ENCODE results near the gene CCL13.
A peak's percentile ranks its signal among the peaks of the same experiment; 100 is the strongest.

CCL13 gene

DNA sequence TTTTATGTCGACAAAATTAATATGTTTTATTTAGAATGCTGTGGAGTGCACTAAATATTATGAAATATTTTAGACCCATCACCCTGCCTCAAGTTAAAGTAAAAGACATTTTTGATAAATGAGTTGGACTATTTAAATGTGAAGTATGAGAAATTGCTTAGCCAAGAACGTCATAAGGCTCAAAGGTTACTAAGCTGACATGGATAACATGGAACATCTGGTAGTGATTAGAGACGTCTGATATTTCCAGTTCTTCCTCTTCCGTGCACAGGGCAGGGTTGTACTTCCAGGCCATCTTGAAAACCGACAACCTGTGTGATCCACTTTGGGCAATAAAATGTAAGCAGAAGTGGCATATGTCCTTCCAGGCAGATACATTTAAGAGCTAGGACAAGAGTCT, 44.2 kb upstream of the CCL13 start:
- H3K4me1 ChIP-seq (ENCODE audit: control insufficient read depth, insufficient read depth, low read depth, low read length): no peaks in the 10 kb centered on the region
- no peak overlapping the region for H3K4me2 ChIP-seq (ENCODE audit: low read length, poor library complexity, severe bottlenecking)
- H3K23ac ChIP-seq (ENCODE audit: low read length in 2 of 2): no peak overlapping the region
- H3K18ac ChIP-seq (ENCODE audit: low read depth in 1 of 2, low read length in 2 of 2): no peak overlapping the region
- H3K27me3 ChIP-seq (ENCODE audit: control insufficient read depth in 1 of 2, insufficient read depth in 1 of 2, low read length in 2 of 2): no peaks in the 10 kb centered on the region
- H4K91ac ChIP-seq (ENCODE audit: low read length): no peak overlapping the region
- H3K14ac ChIP-seq (ENCODE audit: low read length in 2 of 2): no peak overlapping the region
- no peak for DNase-seq
- H2AK5ac ChIP-seq (ENCODE audit: low read length, severe bottlenecking): no peak overlapping the region
- H3K9ac ChIP-seq (ENCODE audit: low read length): no peak overlapping the region
- no peak overlapping the region for H3K27ac ChIP-seq (ENCODE audit: low read length, poor library complexity, severe bottlenecking)
- no peak overlapping the region for H2BK5ac ChIP-seq (ENCODE audit: low read depth, low read length, poor library complexity, severe bottlenecking)
- H3K4me3 ChIP-seq (ENCODE audit: insufficient read depth in 1 of 2, low read depth in 1 of 2, low read length in 2 of 2): no peak overlapping the region
- no peak overlapping the region for H2BK15ac ChIP-seq (ENCODE audit: low read depth, poor library complexity, severe bottlenecking)
- H4K8ac ChIP-seq (ENCODE audit: low read length): no peak overlapping the region
- H3K4ac ChIP-seq (ENCODE audit: low read depth in 1 of 2, low read length in 2 of 2): no peak overlapping the region
- H3K79me1 ChIP-seq (replicated peaks; ENCODE audit: low read length, poor library complexity, severe bottlenecking): no peaks in the 10 kb centered on the region
- H2AFZ ChIP-seq (ENCODE audit: low read depth, low read length): no peak overlapping the region
- H3K36me3 ChIP-seq (ENCODE audit: control insufficient read depth in 1 of 2, insufficient read depth in 2 of 2, low read depth in 1 of 2, low read length in 2 of 2): no peaks in the 10 kb centered on the region
- no peak overlapping the region for H2BK120ac ChIP-seq (ENCODE audit: low read depth, low read length)
- H2BK12ac ChIP-seq (ENCODE audit: low read length in 2 of 2): no peak overlapping the region
- H3K9me3 ChIP-seq (ENCODE audit: control insufficient read depth, low read length): no peaks in the 10 kb centered on the region
- WGBS: 35% methylated on average over 4 of the region's 5 CpGs

GRCh38 chr17:34313164-34313563, 43.1 kb upstream of the CCL13 start:
- Histone ChIP-seq H3K36me3 (ENCODE audit: control insufficient read depth in 1 of 2, insufficient read depth in 2 of 2, low read depth in 1 of 2, low read length in 2 of 2) (no peaks in the 10 kb centered on the region), H3K79me1 (replicated peaks; ENCODE audit: low read length, poor library complexity, severe bottlenecking) (no peaks in the 10 kb centered on the region)

GRCh38 chr17:34314279-34314678, 42.0 kb upstream of the CCL13 start:
- Histone ChIP-seq H3K4me1 (ENCODE audit: control insufficient read depth, insufficient read depth, low read depth, low read length) (no peaks in the 10 kb centered on the region), H2BK120ac (ENCODE audit: low read depth, low read length) (no peak overlapping the region), H4K91ac (ENCODE audit: low read length) (no peak overlapping the region), H3K18ac (ENCODE audit: low read depth in 1 of 2, low read length in 2 of 2) (no peak overlapping the region), H3K9ac (ENCODE audit: low read length) (peak overlapping the region; percentile 52), H2AFZ (ENCODE audit: low read depth, low read length) (no peak overlapping the region), H3K4ac (ENCODE audit: low read depth in 1 of 2, low read length in 2 of 2) (no peak overlapping the region), H3K27ac (ENCODE audit: low read length, poor library complexity, severe bottlenecking) (no peak overlapping the region), H2BK5ac (ENCODE audit: low read depth, low read length, poor library complexity, severe bottlenecking) (no peak overlapping the region), H4K8ac (ENCODE audit: low read length) (no peak overlapping the region), H2BK12ac (ENCODE audit: low read length in 2 of 2) (no peak overlapping the region), H3K23ac (ENCODE audit: low read length in 2 of 2) (no peak overlapping the region), H3K14ac (ENCODE audit: low read length in 2 of 2) (no peak overlapping the region), H3K27me3 (ENCODE audit: control insufficient read depth in 1 of 2, insufficient read depth in 1 of 2, low read length in 2 of 2) (no peaks in the 10 kb centered on the region), H2AK5ac (ENCODE audit: low read length, severe bottlenecking) (no peak overlapping the region), H3K36me3 (ENCODE audit: control insufficient read depth in 1 of 2, insufficient read depth in 2 of 2, low read depth in 1 of 2, low read length in 2 of 2) (no peaks in the 10 kb centered on the region), H3K9me3 (ENCODE audit: control insufficient read depth, low read length) (no peaks in the 10 kb centered on the region), H3K4me2 (ENCODE audit: low read length, poor library complexity, severe bottlenecking) (no peak overlapping the region), H3K4me3 (ENCODE audit: insufficient read depth in 1 of 2, low read depth in 1 of 2, low read length in 2 of 2) (peak overlapping the region in 1 of 2 experiments; percentile 16), H2BK15ac (ENCODE audit: low read depth, poor library complexity, severe bottlenecking) (no peak overlapping the region), H3K79me1 (replicated peaks; ENCODE audit: low read length, poor library complexity, severe bottlenecking) (no peaks in the 10 kb centered on the region)
- 84% methylated on average over 4 of the region's 4 CpGs for WGBS
- DNase-seq: no peak

More at GRCh38 chr17:34313164-34313563, 43.1 kb upstream of the CCL13 start:
- H3K14ac ChIP-seq (ENCODE audit: low read length in 2 of 2): no peak overlapping the region
- no peak overlapping the region for H3K27ac ChIP-seq (ENCODE audit: low read length, poor library complexity, severe bottlenecking)
- no peak overlapping the region for H3K18ac ChIP-seq (ENCODE audit: low read depth in 1 of 2, low read length in 2 of 2)
- H3K27me3 ChIP-seq (ENCODE audit: control insufficient read depth in 1 of 2, insufficient read depth in 1 of 2, low read length in 2 of 2): no peaks in the 10 kb centered on the region
- H2BK12ac ChIP-seq (ENCODE audit: low read length in 2 of 2): no peak overlapping the region
- H3K9me3 ChIP-seq (ENCODE audit: control insufficient read depth, low read length): no peaks in the 10 kb centered on the region
- no peaks in the 10 kb centered on the region for H3K4me1 ChIP-seq (ENCODE audit: control insufficient read depth, insufficient read depth, low read depth, low read length)
- H3K9ac ChIP-seq (ENCODE audit: low read length): no peak overlapping the region
- H3K4ac ChIP-seq (ENCODE audit: low read depth in 1 of 2, low read length in 2 of 2): no peak overlapping the region
- H2AK5ac ChIP-seq (ENCODE audit: low read length, severe bottlenecking): no peak overlapping the region
- H2BK5ac ChIP-seq (ENCODE audit: low read depth, low read length, poor library complexity, severe bottlenecking): no peak overlapping the region
- H4K91ac ChIP-seq (ENCODE audit: low read length): no peak overlapping the region
- no peak overlapping the region for H3K4me2 ChIP-seq (ENCODE audit: low read length, poor library complexity, severe bottlenecking)
- no peak for DNase-seq
- no peak overlapping the region for H3K23ac ChIP-seq (ENCODE audit: low read length in 2 of 2)
- H2BK120ac ChIP-seq (ENCODE audit: low read depth, low read length): no peak overlapping the region
- H4K8ac ChIP-seq (ENCODE audit: low read length): no peak overlapping the region
- 83% methylated on average over 1 of the region's 4 CpGs for WGBS
- no peak overlapping the region for H2AFZ ChIP-seq (ENCODE audit: low read depth, low read length)
- no peak overlapping the region for H3K4me3 ChIP-seq (ENCODE audit: insufficient read depth in 1 of 2, low read depth in 1 of 2, low read length in 2 of 2)
- H2BK15ac ChIP-seq (ENCODE audit: low read depth, poor library complexity, severe bottlenecking): no peak overlapping the region

DNA sequence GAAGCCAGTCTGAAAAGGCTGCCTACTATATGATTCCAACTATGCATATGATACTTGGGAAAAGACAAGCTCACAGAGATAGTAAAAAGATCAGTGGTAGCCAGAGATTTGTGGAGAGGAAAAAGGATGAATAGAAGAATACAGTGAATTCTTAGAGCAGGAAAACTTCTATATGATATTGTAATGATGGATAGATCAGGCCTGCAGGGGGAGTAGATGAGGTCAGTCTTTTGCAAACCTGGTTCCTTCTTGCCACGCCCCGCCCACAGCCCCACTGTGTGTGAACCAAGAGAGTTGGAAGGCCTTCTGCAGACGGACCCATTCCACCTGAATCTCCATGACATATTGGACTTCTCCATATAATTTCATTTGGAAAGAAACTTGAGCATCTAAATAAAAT, 37.8 kb upstream of the CCL13 start:
- H3K79me1 ChIP-seq (replicated peaks; ENCODE audit: low read length, poor library complexity, severe bottlenecking): no peaks in the 10 kb centered on the region
- H3K27ac ChIP-seq (ENCODE audit: low read length, poor library complexity, severe bottlenecking): no peak overlapping the region
- no peaks in the 10 kb centered on the region for H3K9me3 ChIP-seq (ENCODE audit: control insufficient read depth, low read length)
- no peak overlapping the region for H4K91ac ChIP-seq (ENCODE audit: low read length)
- WGBS: 70% methylated on average over 3 of the region's 3 CpGs
- no peak overlapping the region for H3K14ac ChIP-seq (ENCODE audit: low read length in 2 of 2)
- no peak overlapping the region for H3K4ac ChIP-seq (ENCODE audit: low read depth in 1 of 2, low read length in 2 of 2)
- H2AK5ac ChIP-seq (ENCODE audit: low read length, severe bottlenecking): no peak overlapping the region
- no peaks in the 10 kb centered on the region for H3K36me3 ChIP-seq (ENCODE audit: control insufficient read depth in 1 of 2, insufficient read depth in 2 of 2, low read depth in 1 of 2, low read length in 2 of 2)
- H3K4me2 ChIP-seq (ENCODE audit: low read length, poor library complexity, severe bottlenecking): no peak overlapping the region
- no peak overlapping the region for H2BK15ac ChIP-seq (ENCODE audit: low read depth, poor library complexity, severe bottlenecking)
- DNase-seq: no peak
- H3K23ac ChIP-seq (ENCODE audit: low read length in 2 of 2): no peak overlapping the region
- no peak overlapping the region for H3K4me3 ChIP-seq (ENCODE audit: insufficient read depth in 1 of 2, low read depth in 1 of 2, low read length in 2 of 2)
- no peak overlapping the region for H2BK120ac ChIP-seq (ENCODE audit: low read depth, low read length)
- H2BK5ac ChIP-seq (ENCODE audit: low read depth, low read length, poor library complexity, severe bottlenecking): no peak overlapping the region
- no peak overlapping the region for H3K18ac ChIP-seq (ENCODE audit: low read depth in 1 of 2, low read length in 2 of 2)
- no peaks in the 10 kb centered on the region for H3K4me1 ChIP-seq (ENCODE audit: control insufficient read depth, insufficient read depth, low read depth, low read length)
- no peak overlapping the region for H4K8ac ChIP-seq (ENCODE audit: low read length)
- no peaks in the 10 kb centered on the region for H3K27me3 ChIP-seq (ENCODE audit: control insufficient read depth in 1 of 2, insufficient read depth in 1 of 2, low read length in 2 of 2)
- no peak overlapping the region for H3K9ac ChIP-seq (ENCODE audit: low read length)
- H2BK12ac ChIP-seq (ENCODE audit: low read length in 2 of 2): no peak overlapping the region
- no peak overlapping the region for H2AFZ ChIP-seq (ENCODE audit: low read depth, low read length)
